ENCODE measurements around the gene LNPEP.

- TF ChIP-seq POLR2A (IDR thresholded peaks at IDR 0.05) (no peak), CTCF (IDR thresholded peaks at IDR 0.05) (no peak), POLR2AphosphoS5 (IDR thresholded peaks at IDR 0.05) (no peak)
Measured at GRCh38 chr5:97010606-97011005, 74.7 kb downstream of the LNPEP start.

Data from breast epithelium (tissue), 3 donors.